GM23338 (cell line): ENCODE data around the gene TRIM67. TPM values are rescaled to one million over a fixed set of nuclear protein-coding genes. Genes with fewer than 3 reads are reported as not detected.

Experiments
- ATAC-seq: fragments of 200-7000 bp; cut with Tn5 transposase; 3 replicates; pipeline ENCODE4 v1.9.1; 2020
- DNase-seq: peaks from one replicate; pipeline ENCODE4 v3.0.0-alpha.2; 2015; ENCODE audit warnings: low spot score
- H2AFZ ChIP-seq: fragments of 200-600 bp; sonication (generic); 2 replicates; pipeline ENCODE4 v1.8.0; 2016; ENCODE audit warnings: antibody characterized with exemption, mild to moderate bottlenecking, moderate library complexity
- H3F3A ChIP-seq: fragments of 200-600 bp; sonication (generic); replicated peaks from 2 replicates; pipeline ENCODE4 v1.8.0; 2017; ENCODE audit warnings: antibody characterized with exemption, mixed run types, low read depth
- H3K27ac ChIP-seq: fragments of 200-600 bp; sonication (generic); 2 replicates; pipeline ENCODE4 v1.6.1; 2016; ENCODE audit warnings: low read depth
- H3K27me3 ChIP-seq: fragments of 200-600 bp; sonication (generic); 2 replicates; pipeline ENCODE4 v1.8.0; 2016; ENCODE audit warnings: mild to moderate bottlenecking, mixed run types, moderate library complexity; ENCODE audit not compliant: insufficient read depth
- H3K36me3 ChIP-seq: fragments of 200-600 bp; sonication (generic); 2 replicates; pipeline ENCODE4 v1.8.0; 2016; ENCODE audit warnings: mild to moderate bottlenecking; ENCODE audit not compliant: insufficient read depth
- H3K4me1 ChIP-seq: fragments of 200-600 bp; sonication (generic); 2 replicates; pipeline ENCODE4 v1.8.0; 2016; ENCODE audit warnings: mild to moderate bottlenecking, moderate library complexity; ENCODE audit not compliant: insufficient read depth
- H3K4me2 ChIP-seq: fragments of 200-600 bp; sonication (generic); 2 replicates; pipeline ENCODE4 v1.7.1; 2017; ENCODE audit warnings: mixed run types
- H3K4me3 ChIP-seq: fragments of 200-600 bp; sonication (generic); 2 replicates; pipeline ENCODE4 v1.6.1; 2016; ENCODE audit warnings: mixed run types
- H3K79me2 ChIP-seq: fragments of 200-600 bp; sonication (generic); replicated peaks from 2 replicates; pipeline ENCODE4 v1.8.0; 2017; ENCODE audit warnings: mild to moderate bottlenecking; ENCODE audit not compliant: insufficient read depth
- H3K9me2 ChIP-seq: fragments of 200-600 bp; sonication (generic); 2 replicates; pipeline ENCODE4 v1.8.0; 2017; ENCODE audit not compliant: insufficient read depth
- H4K20me1 ChIP-seq: fragments of 200-600 bp; sonication (generic); replicated peaks from 2 replicates; pipeline ENCODE4 v1.8.0; 2017; ENCODE audit warnings: mild to moderate bottlenecking; ENCODE audit not compliant: insufficient read depth
- H3K27ac Mint-ChIP-seq: 2 replicates; pipeline ENCODE4 v1.8.0; 2020; ENCODE audit warnings: inconsistent platforms, mild to moderate bottlenecking, moderate library complexity, mixed read lengths
- H3K27me3 Mint-ChIP-seq: 3 replicates; pipeline ENCODE4 v1.8.0; 2022; ENCODE audit warnings: low read depth, mild to moderate bottlenecking, moderate library complexity, mixed read lengths, inconsistent platforms; ENCODE audit not compliant: insufficient read depth, poor library complexity
- H3K36me3 Mint-ChIP-seq: 3 replicates; pipeline ENCODE4 v1.8.0; 2021; ENCODE audit warnings: low read depth, mild to moderate bottlenecking, inconsistent platforms, moderate library complexity, mixed read lengths
- H3K4me1 Mint-ChIP-seq: 3 replicates; pipeline ENCODE4 v1.8.0; 2020; ENCODE audit warnings: mild to moderate bottlenecking, inconsistent platforms, mixed read lengths
- H3K4me3 Mint-ChIP-seq: 3 replicates; pipeline ENCODE4 v1.8.0; 2021; ENCODE audit warnings: moderate library complexity, mild to moderate bottlenecking, inconsistent platforms, mixed read lengths
- H3K9me3 Mint-ChIP-seq: 3 replicates; pipeline ENCODE4 v1.8.0; 2020; ENCODE audit warnings: moderate library complexity, mild to moderate bottlenecking, inconsistent platforms, mixed read lengths
- CREB1 ChIP-seq: fragments of 250-450 bp; sonication (Bioruptor Pico); IDR thresholded peaks from 2 replicates; pipeline ENCODE4 v1.5.0; 2020; ENCODE audit warnings: low read depth, mild to moderate bottlenecking, moderate library complexity
- CTCF ChIP-seq, 2 experiments: fragments of 200-600 bp in 1 of 2; sonication (generic) in 1 of 2; conservative IDR thresholded peaks; 2 replicates each; pipeline versions ENCODE4 v1.5.1 to v1.6.1; 2016 to 2017; ENCODE audit warnings: antibody characterized with exemption in 2 of 2, low read depth in 2 of 2, mild to moderate bottlenecking in 2 of 2, moderate library complexity in 1 of 2
- ETS1 ChIP-seq: IDR thresholded peaks from 2 replicates; pipeline ENCODE4 v1.6.1; 2016; ENCODE audit warnings: antibody characterized with exemption
- EZH2 ChIP-seq: fragments of 200-600 bp; sonication (generic); IDR thresholded peaks from one replicate; pipeline ENCODE4 v1.8.0; 2017; ENCODE audit warnings: antibody characterized with exemption, mild to moderate bottlenecking, low read depth; ENCODE audit not compliant: unreplicated experiment
- EZH2phosphoT487 ChIP-seq: fragments of 200-600 bp; sonication (generic); IDR thresholded peaks from one replicate; pipeline ENCODE4 v1.8.1; 2018; ENCODE audit warnings: antibody characterized with exemption; ENCODE audit not compliant: unreplicated experiment
- JUNB ChIP-seq: IDR thresholded peaks from one replicate; pipeline ENCODE4 v1.6.1; 2016; ENCODE audit warnings: antibody characterized with exemption; ENCODE audit not compliant: unreplicated experiment
- NANOG ChIP-seq: IDR thresholded peaks from 2 replicates; pipeline ENCODE4 v1.6.1; 2016; ENCODE audit warnings: antibody characterized with exemption, borderline replicate concordance
- POLR2AphosphoS5 ChIP-seq: IDR thresholded peaks from 2 replicates; pipeline ENCODE4 v1.6.1; 2016; ENCODE audit warnings: antibody characterized with exemption, low read depth
- REST ChIP-seq: IDR thresholded peaks from one replicate; pipeline ENCODE4 v1.6.1; 2018; ENCODE audit warnings: antibody characterized with exemption; ENCODE audit not compliant: unreplicated experiment
- STAT1 ChIP-seq: IDR thresholded peaks from one replicate; pipeline ENCODE4 v1.6.1; 2016; ENCODE audit warnings: antibody characterized with exemption; ENCODE audit not compliant: unreplicated experiment
- ZNF114 ChIP-seq: fragments of 250-450 bp; sonication (Bioruptor Pico); IDR thresholded peaks from 2 replicates; pipeline ENCODE4 v1.5.0; 2020; ENCODE audit warnings: mild to moderate bottlenecking, moderate library complexity
- ZNF331 ChIP-seq: fragments of 250-450 bp; sonication (Bioruptor Pico); IDR thresholded peaks from 2 replicates; pipeline ENCODE4 v1.5.0; 2020; ENCODE audit warnings: low read depth, mild to moderate bottlenecking, moderate library complexity
- ZNF462 ChIP-seq: fragments of 250-450 bp; sonication (Bioruptor Pico); IDR thresholded peaks from 2 replicates; pipeline ENCODE4 v1.5.0; 2020; ENCODE audit warnings: mild to moderate bottlenecking, moderate library complexity
- polyA plus RNA-seq: library from polyadenylated mRNA; unstranded; fragments of >200 nt; fragmentation: Nextera tagmentation; extraction: Ambion mirVana; gene quantifications from 2 replicates; pipeline ENCODE4 v1.2.1, GENCODE V29; 2016
- total RNA-seq: library from RNA; depleted of rRNA; stranded (reverse); fragments of >200 nt; shearing (Covaris generic); gene quantifications from 2 replicates; pipeline ENCODE4 v1.2.3, GENCODE V29; 2014

The TRIM67 gene
- total and polyA plus RNA-seq, 2 experiments from 2014 or later, result 0.03 TPM; not detected in 1

- Mint-ChIP-seq H3K27me3 (no peaks in the 10 kb centered on the region), H3K9me3 (no peaks in the 10 kb centered on the region), H3K27ac (no peak overlapping the region), H3K4me1 (no peaks in the 10 kb centered on the region), H3K36me3 (peaks cover 10% of the 10 kb centered on the region; the same call in 2 of the 3 replicates), H3K4me3 (no peak overlapping the region)
- DNase-seq, result no peak
- Histone ChIP-seq H3K4me2 (no peak overlapping the region), H3K4me3 (no peak overlapping the region), H2AFZ (no peak overlapping the region), H4K20me1 (peaks cover 6% of the 10 kb centered on the region), H3K36me3 (no peaks in the 10 kb centered on the region), H3K79me2 (no peaks in the 10 kb centered on the region), H3K4me1 (no peaks in the 10 kb centered on the region), H3K9me2 (no peaks in the 10 kb centered on the region), H3F3A (no peaks in the 10 kb centered on the region), H3K27ac (no peak overlapping the region), H3K27me3 (no peaks in the 10 kb centered on the region)
- ATAC-seq, result no peak
- no peak for TF ChIP-seq CREB1 (CRISPR knock-in tag)
- no peak for TF ChIP-seq NANOG
- TF ChIP-seq ETS1, result no peak
- no peak for TF ChIP-seq POLR2AphosphoS5
- TF ChIP-seq CTCF (conservative IDR thresholded peaks at IDR 0.05; ENCODE audit: low read depth in 2 of 2), result no peak
- no peak for TF ChIP-seq REST
- no peak for TF ChIP-seq ZNF114 (CRISPR knock-in tag)
- no peak for TF ChIP-seq EZH2phosphoT487
- no peak for TF ChIP-seq ZNF462 (CRISPR knock-in tag)
- TF ChIP-seq STAT1, result no peak
- TF ChIP-seq JUNB, result no peak
- TF ChIP-seq ZNF331 (CRISPR knock-in tag), result no peak
- TF ChIP-seq EZH2, result no peak
Observed at GRCh38 chr1:231234506-231234905, 72.6 kb downstream of the TRIM67 start.
